ENCODE results near the gene RASA3.

- no peak for TF ChIP-seq TCF7L2 (IDR thresholded peaks at IDR 0.05; ENCODE audit: borderline replicate concordance, extremely low read depth, insufficient read depth, insufficient read length)
- TF ChIP-seq CTCF (IDR thresholded peaks at IDR 0.05 in 2 of 3, conservative IDR thresholded peaks at IDR 0.05 in 1 of 3; ENCODE audit: borderline replicate concordance in 1 of 3, insufficient read depth in 1 of 3, low read depth in 2 of 3, low read length in 2 of 3) = no peak
- no peak for TF ChIP-seq EZH2 (IDR thresholded peaks at IDR 0.05)
- TF ChIP-seq ZFX (IDR thresholded peaks at IDR 0.05) = no peak
Observed at GRCh38 chr13:114073881-114074612, 58.4 kb downstream of the RASA3 start.

Data from HCT116 (cell line).